Cortex of kidney (tissue), 1 donor: ENCODE results near the gene TMEM114.
"Not testable (repeated sequence)": the region's sequence is repeated elsewhere in the genome, so short reads cannot be mapped to it uniquely, and the experiment has no call there.

Source experiments
- DNase-seq: peaks from one replicate; lab custom pipeline; 2025; lab: John Stamatoyannopoulos, UW

Gene TMEM114

GRCh38 chr16:8575399-8575798, 14.9 kb downstream of the TMEM114 start:
- DNase-seq, result no peak

- DNase-seq, result no peak
These were observed 17.2 kb downstream of the TMEM114 start for GRCh38 chr16:8572919-8573724.

- no peak for DNase-seq
These were observed 18.0 kb downstream of the TMEM114 start for GRCh38 chr16:8572063-8572918.

GRCh38 chr16:8571061-8571596, 19.2 kb downstream of the TMEM114 start:
- DNase-seq, result no peak

- DNase-seq, result not testable (repeated sequence)
These were observed 19.9 kb downstream of the TMEM114 start for GRCh38 chr16:8570393-8570792.

- DNase-seq, result no peak
These were observed 20.5 kb downstream of the TMEM114 start for GRCh38 chr16:8569650-8570346.

GRCh38 chr16:8568231-8568617, 22.1 kb downstream of the TMEM114 start:
- DNase-seq, result no peak

- no peak for DNase-seq
These were observed 22.7 kb downstream of the TMEM114 start for GRCh38 chr16:8567355-8568230.

- no peak for DNase-seq
These were observed 24.8 kb downstream of the TMEM114 start for GRCh38 chr16:8565498-8565897.

- no peak for DNase-seq
These were observed 25.4 kb downstream of the TMEM114 start for GRCh38 chr16:8564934-8565345.

GRCh38 chr16:8563944-8564540, 26.3 kb downstream of the TMEM114 start:
- not testable (repeated sequence) for DNase-seq

- no peak for DNase-seq
These were observed 28.8 kb downstream of the TMEM114 start for GRCh38 chr16:8561496-8561895.

- DNase-seq, result no peak
These were observed 34.9 kb downstream of the TMEM114 start for GRCh38 chr16:8555400-8555799.

- DNase-seq, result no peak
These were observed 35.4 kb downstream of the TMEM114 start for GRCh38 chr16:8554881-8555280.

GRCh38 chr16:8554022-8554421, 36.3 kb downstream of the TMEM114 start:
- no peak for DNase-seq

GRCh38 chr16:8552487-8553221, 37.7 kb downstream of the TMEM114 start:
- DNase-seq, result no peak

- DNase-seq, result no peak
These were observed 38.7 kb downstream of the TMEM114 start for GRCh38 chr16:8551388-8552332.

GRCh38 chr16:8550728-8551387, 39.5 kb downstream of the TMEM114 start:
- DNase-seq, result no peak
